ENCODE results near the gene SLC29A1. TPM values are rescaled to one million over a fixed set of nuclear protein-coding genes. Genes with fewer than 3 reads are reported as not detected.
"Not testable (repeated sequence)": the region's sequence is repeated elsewhere in the genome, so short reads cannot be mapped to it uniquely, and the experiment has no call there.

The SLC29A1 gene
- total and polyA plus RNA-seq, 2 experiments from 2014 or later, result 23.3 to 30.8 TPM

DNA sequence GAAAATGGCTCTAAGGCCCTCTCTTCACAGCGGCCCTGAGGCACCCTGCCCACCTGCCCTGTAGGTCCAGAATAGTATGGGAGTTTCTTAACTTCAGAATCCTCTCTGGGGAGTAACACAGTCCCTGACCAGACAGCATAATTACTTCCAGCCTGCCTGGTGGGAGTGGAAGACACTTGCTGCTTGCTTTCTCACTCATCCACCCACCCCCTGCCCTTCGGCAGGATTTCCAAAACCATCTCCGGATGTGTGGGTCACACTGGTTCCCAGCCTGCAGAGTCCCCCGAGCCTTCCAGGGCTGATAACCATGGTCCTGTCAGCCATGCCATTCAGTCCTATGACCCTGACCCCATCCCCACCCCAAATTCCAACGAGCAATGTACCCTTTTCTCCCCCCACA is 5.4 kb downstream of the SLC29A1 start:
- 84% methylated on average over 5 of the region's 5 CpGs for WGBS (ENCODE audit: low lambda C conversion rate, missing lambda C conversion rate)
- Histone ChIP-seq H3K9me3 (ENCODE audit: low read depth) (no peaks in the 10 kb centered on the region), H3K4me1 (ENCODE audit: insufficient read depth) (peaks cover 36% of the 10 kb centered on the region), H3K9me2 (replicated peaks; ENCODE audit: insufficient read depth) (no peaks in the 10 kb centered on the region), H3K79me2 (peaks cover 5% of the 10 kb centered on the region), H2AFZ (no peak overlapping the region), H3K27ac (no peak overlapping the region), H3K4me3 (no peak overlapping the region), H3K4me2 (no peak overlapping the region), H4K20me1 (ENCODE audit: insufficient read depth, poor library complexity, severe bottlenecking) (no peaks in the 10 kb centered on the region), H3K27me3 (no peaks in the 10 kb centered on the region), H3K36me3 (replicated peaks; ENCODE audit: insufficient read depth, low read depth) (no peaks in the 10 kb centered on the region)
- DNase-seq (ENCODE audit: low spot score), result no peak
- TF ChIP-seq CTCF (IDR thresholded peaks at IDR 0.05; ENCODE audit: poor library complexity) (no peak), EZH2phosphoT487 (IDR thresholded peaks at IDR 0.05; ENCODE audit: low read depth, severe bottlenecking, unreplicated experiment) (no peak), EZH2 (IDR thresholded peaks at IDR 0.05; ENCODE audit: borderline replicate concordance) (no peak)

DNA sequence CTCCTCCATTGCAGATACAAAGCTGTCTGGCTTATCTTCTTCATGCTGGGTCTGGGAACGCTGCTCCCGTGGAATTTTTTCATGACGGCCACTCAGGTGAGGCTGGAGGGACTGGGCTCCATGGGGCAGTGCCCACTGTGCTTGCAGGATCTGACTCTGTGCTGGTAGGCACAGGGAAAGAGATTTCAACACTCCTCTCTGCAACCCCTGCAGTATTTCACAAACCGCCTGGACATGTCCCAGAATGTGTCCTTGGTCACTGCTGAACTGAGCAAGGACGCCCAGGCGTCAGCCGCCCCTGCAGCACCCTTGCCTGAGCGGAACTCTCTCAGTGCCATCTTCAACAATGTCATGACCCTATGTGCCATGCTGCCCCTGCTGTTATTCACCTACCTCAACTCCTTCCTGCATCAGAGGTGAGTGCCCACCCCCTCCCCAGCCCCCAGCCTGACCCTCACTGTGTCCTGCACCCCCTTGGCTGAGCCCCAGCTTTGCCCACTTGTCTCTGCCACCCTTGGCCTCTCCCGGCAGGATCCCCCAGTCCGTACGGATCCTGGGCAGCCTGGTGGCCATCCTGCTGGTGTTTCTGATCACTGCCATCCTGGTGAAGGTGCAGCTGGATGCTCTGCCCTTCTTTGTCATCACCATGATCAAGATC is 6.1 kb downstream of the SLC29A1 start:
- 96% methylated on average over 11 of the region's 11 CpGs for whole genome bisulfite sequencing (ENCODE audit: low lambda C conversion rate, missing lambda C conversion rate)
- H3K4me2 ChIP-seq, result no peak overlapping the region
- no peak overlapping the region for H3K27ac ChIP-seq
- H3K36me3 ChIP-seq (replicated peaks; ENCODE audit: insufficient read depth, low read depth), result no peaks in the 10 kb centered on the region
- no peak for TF ChIP-seq EZH2 (IDR thresholded peaks at IDR 0.05; ENCODE audit: borderline replicate concordance)
- peaks cover 5% of the 10 kb centered on the region for H3K79me2 ChIP-seq
- no peaks in the 10 kb centered on the region for H3K9me3 ChIP-seq (ENCODE audit: low read depth)
- no peaks in the 10 kb centered on the region for H3K9me2 ChIP-seq (replicated peaks; ENCODE audit: insufficient read depth)
- H2AFZ ChIP-seq, result no peak overlapping the region
- no peaks in the 10 kb centered on the region for H4K20me1 ChIP-seq (ENCODE audit: insufficient read depth, poor library complexity, severe bottlenecking)
- DNase-seq (ENCODE audit: low spot score), result no peak
- no peak overlapping the region for H3K4me3 ChIP-seq
- H3K4me1 ChIP-seq (ENCODE audit: insufficient read depth), result peaks cover 36% of the 10 kb centered on the region
- H3K27me3 ChIP-seq, result no peaks in the 10 kb centered on the region

DNA sequence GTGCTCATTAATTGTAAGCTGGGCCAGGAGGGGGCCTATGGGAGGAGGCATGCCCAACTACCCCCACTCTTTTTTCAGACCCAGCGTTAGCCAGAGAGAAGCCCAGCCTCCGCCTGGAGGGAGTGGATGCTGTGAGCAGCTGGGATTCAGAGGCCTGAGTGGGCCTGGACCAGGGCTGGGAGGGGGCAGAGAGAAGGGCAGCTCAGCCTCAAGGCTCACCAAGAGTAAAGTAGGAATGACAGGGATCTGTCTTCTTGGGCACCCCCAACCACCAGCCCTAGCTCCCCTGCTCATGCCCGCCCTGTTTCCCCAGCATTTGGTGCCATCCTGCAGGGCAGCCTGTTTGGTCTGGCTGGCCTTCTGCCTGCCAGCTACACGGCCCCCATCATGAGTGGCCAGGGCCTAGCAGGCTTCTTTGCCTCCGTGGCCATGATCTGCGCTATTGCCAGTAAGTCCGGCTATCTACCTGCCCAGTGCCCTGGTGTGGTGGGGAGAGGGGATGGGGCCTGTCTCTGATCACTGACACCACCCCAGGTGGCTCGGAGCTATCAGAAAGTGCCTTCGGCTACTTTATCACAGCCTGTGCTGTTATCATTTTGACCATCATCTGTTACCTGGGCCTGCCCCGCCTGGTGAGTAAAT is 6.8 kb downstream of the SLC29A1 start:
- H3K79me2 ChIP-seq, result no peaks in the 10 kb centered on the region
- WGBS (ENCODE audit: low lambda C conversion rate, missing lambda C conversion rate), result 91% methylated on average over 10 of the region's 10 CpGs
- no peak for TF ChIP-seq CTCF (IDR thresholded peaks at IDR 0.05; ENCODE audit: poor library complexity)
- TF ChIP-seq EZH2phosphoT487 (IDR thresholded peaks at IDR 0.05; ENCODE audit: low read depth, severe bottlenecking, unreplicated experiment), result no peak
- no peak for TF ChIP-seq EZH2 (IDR thresholded peaks at IDR 0.05; ENCODE audit: borderline replicate concordance)
- peaks cover 37% of the 10 kb centered on the region for H3K4me1 ChIP-seq (ENCODE audit: insufficient read depth)
- H2AFZ ChIP-seq, result no peak overlapping the region
- no peak overlapping the region for H3K4me2 ChIP-seq
- H4K20me1 ChIP-seq (ENCODE audit: insufficient read depth, poor library complexity, severe bottlenecking), result no peaks in the 10 kb centered on the region
- H3K9me2 ChIP-seq (replicated peaks; ENCODE audit: insufficient read depth), result no peaks in the 10 kb centered on the region
- no peak for DNase-seq (ENCODE audit: low spot score)
- H3K27ac ChIP-seq, result no peak overlapping the region
- H3K27me3 ChIP-seq, result no peaks in the 10 kb centered on the region
- no peak overlapping the region for H3K4me3 ChIP-seq
- H3K9me3 ChIP-seq (ENCODE audit: low read depth), result no peaks in the 10 kb centered on the region
- H3K36me3 ChIP-seq (replicated peaks; ENCODE audit: insufficient read depth, low read depth), result no peaks in the 10 kb centered on the region

- H3K4me3 ChIP-seq; H2AFZ ChIP-seq; H3K9me2 ChIP-seq (replicated peaks; ENCODE audit: insufficient read depth); H3K27me3 ChIP-seq; H4K20me1 ChIP-seq (ENCODE audit: insufficient read depth, poor library complexity, severe bottlenecking); H3K9me3 ChIP-seq (ENCODE audit: low read depth); H3K79me2 ChIP-seq; H3K4me2 ChIP-seq; DNase-seq (ENCODE audit: low spot score); H3K36me3 ChIP-seq (replicated peaks; ENCODE audit: insufficient read depth, low read depth); H3K27ac ChIP-seq: not testable (repeated sequence)
- H3K4me1 ChIP-seq (ENCODE audit: insufficient read depth), result peaks cover 28% of the 10 kb centered on the region
- WGBS (ENCODE audit: low lambda C conversion rate, missing lambda C conversion rate), result 92% methylated on average over 9 of the region's 9 CpGs
Measured at GRCh38 chr6:44231426-44231825, 8.0 kb downstream of the SLC29A1 start.
